ENCODE data around the gene C3. TPM values are rescaled to one million over a fixed set of nuclear protein-coding genes. Genes with fewer than 3 reads are reported as not detected.

The C3 gene
- total RNA-seq, 4 donors from 2014 or later = 262 to 1,114 (median 554) TPM

DNA sequence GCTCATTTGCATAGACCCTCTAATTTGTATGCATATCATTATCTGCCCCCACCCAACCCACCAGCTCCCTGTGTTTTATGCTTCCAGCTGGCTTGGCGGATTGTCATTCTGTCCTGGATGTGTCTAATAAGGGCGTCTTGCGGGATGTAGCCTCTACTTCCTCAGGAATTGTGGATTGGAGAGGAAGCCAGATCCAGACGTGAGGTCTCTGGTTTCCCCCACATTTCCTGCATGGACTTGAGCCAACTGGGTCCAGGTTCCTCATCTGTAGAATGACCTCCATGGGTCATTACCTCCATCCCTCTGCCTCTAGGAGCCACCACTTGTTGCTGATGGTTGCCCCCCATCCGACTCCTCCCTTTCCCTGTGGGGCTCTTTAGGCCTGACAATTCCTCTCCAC lies 57.7 kb downstream of the C3 start:
- TF ChIP-seq, protein P1, sequence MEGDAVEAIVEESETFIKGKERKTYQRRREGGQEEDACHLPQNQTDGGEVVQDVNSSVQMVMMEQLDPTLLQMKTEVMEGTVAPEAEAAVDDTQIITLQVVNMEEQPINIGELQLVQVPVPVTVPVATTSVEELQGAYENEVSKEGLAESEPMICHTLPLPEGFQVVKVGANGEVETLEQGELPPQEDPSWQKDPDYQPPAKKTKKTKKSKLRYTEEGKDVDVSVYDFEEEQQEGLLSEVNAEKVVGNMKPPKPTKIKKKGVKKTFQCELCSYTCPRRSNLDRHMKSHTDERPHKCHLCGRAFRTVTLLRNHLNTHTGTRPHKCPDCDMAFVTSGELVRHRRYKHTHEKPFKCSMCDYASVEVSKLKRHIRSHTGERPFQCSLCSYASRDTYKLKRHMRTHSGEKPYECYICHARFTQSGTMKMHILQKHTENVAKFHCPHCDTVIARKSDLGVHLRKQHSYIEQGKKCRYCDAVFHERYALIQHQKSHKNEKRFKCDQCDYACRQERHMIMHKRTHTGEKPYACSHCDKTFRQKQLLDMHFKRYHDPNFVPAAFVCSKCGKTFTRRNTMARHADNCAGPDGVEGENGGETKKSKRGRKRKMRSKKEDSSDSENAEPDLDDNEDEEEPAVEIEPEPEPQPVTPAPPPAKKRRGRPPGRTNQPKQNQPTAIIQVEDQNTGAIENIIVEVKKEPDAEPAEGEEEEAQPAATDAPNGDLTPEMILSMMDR (IDR thresholded peaks at IDR 0.05; ENCODE audit: low read depth) = no peak

- TF ChIP-seq, protein P1 (IDR thresholded peaks at IDR 0.05; ENCODE audit: low read depth) = no peak
These were observed 59.5 kb downstream of the C3 start for GRCh38 chr19:6660930-6661329.

DNA sequence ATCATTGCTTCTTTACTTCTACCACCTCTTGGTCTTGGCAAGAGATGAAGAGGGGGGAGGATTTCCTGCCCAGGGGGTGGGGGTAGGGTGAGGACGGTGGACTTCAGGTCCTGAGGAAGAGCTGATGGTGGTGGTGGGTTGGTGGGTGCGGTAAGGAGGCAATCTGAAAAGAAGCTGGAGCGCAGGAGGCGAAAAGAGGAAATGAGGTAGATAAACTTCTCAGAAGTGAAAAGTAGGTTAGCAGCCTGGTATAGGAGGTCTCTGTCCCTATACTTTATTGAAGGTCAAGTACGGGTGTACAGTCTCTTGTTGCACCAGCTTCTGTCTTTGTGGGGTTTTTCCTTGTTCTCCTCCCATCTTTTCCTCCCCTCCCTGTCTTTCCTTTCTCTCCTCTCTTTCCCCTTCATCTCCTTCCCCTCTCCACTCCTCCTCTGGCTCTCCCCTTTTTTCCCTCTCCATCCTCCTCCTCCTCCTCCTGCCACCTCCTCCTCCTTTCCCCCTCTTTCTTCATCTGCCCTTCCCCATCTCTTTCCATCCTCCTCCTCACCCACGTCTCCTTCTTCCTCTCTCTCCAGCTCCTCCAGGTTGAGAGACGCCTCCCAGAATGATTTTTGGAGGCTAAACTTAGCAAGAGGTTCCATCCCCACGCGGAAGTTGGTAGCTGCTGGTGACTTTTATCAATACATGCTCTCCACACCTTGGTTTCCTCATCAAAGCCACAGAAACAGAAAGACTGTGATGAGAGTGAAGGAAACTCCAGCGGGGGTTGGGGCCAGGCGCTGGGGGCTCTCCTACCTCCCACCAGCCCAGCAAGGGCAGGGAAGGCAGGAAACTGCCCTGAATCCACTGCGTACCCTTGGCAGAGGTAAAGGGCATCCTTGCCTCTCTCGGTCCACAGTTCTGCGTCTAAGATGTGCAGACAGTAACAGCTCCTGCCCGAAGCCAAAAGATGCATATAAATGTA lies 65.8 kb downstream of the C3 start:
- TF ChIP-seq, protein P1 (IDR thresholded peaks at IDR 0.05; ENCODE audit: low read depth) = no peak

- TF ChIP-seq, protein P1 (IDR thresholded peaks at IDR 0.05; ENCODE audit: low read depth) = no peak
These were observed 67.7 kb downstream of the C3 start for GRCh38 chr19:6652805-6653094.

DNA sequence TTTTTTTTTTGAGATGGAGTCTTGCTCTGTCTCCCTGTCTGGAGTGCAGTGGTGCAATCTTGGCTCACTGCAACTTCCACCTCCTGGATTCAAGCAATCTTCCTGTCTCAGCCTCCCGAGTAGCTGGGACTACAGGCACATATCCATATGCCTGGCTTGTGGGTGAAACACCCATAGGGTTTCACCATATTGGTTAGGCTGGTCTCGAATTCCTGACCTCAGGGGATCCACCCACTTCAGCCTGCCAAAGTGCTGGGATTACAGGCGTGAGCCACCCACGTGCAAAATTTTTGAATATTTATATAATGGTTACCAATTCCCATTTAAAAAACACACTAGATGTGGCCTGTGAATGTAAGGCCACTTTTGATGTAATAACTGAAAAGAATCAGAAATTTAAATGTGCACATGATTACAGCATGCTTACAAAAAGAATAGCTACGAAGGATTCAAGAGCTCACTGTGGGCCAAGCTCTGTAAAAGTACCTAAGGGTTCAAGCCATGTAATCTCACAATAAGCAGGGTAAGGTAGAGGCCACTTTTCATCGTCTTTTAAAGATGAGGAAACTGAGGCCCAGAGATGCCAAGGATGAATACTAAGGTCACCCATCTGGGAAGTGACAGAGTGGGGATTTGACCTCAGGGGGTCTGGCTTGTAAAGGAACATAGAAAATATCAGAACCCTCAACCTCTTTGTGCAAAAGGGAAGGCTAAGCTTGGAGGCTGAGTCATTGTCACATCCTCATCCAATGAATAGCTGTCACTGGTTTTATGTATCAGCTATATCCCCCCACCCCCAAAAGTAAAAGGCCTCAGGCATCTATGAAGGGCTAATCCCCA lies 68.3 kb downstream of the C3 start:
- TF ChIP-seq, protein P1 (IDR thresholded peaks at IDR 0.05; ENCODE audit: low read depth) = no peak

DNA sequence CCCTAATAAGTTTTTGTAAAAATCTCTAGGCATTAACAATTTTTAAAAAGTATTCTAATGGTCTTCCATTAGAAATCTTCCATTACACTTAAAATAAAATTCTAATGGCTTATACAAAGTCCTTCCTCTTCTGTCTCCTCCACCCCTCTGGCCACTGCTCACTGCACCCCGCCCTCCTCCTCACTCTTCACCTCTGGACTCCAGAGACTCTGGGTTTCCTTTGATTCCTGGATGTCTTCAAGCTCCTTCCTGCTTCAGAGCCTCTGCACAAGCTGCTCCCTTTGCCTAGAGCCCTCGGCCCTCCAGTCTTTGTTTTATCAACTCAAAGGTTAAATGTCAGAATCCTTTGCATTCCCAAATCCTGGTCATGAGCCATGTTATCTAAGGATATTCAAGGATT lies 71.3 kb downstream of the C3 start:
- TF ChIP-seq, protein P1 (IDR thresholded peaks at IDR 0.05; ENCODE audit: low read depth) = no peak

GRCh38 chr19:6648141-6648715 lies 72.2 kb downstream of the C3 start:
- TF ChIP-seq, protein P1 (IDR thresholded peaks at IDR 0.05; ENCODE audit: low read depth) = no peak

Data from subcutaneous adipose tissue (tissue), 4 donors.